Small intestine (tissue), 16 donors: ENCODE data around the gene PTPRG. TPM values are rescaled to one million over a fixed set of nuclear protein-coding genes. Genes with fewer than 3 reads are reported as not detected.

Experiments
- DNase-seq, 2 donors: peaks; one replicate each; pipeline versions ENCODE4 v3.0.0 to v3.0.0-alpha.2; 2013
- FAIRE-seq: peaks from 2 replicates; lab custom pipeline; 2012; peaks lifted over from hg19 to GRCh38; lab: Jason Lieb, UNC
- H3K27ac ChIP-seq, 3 donors: one replicate each; pipeline ENCODE4 v1.5.1; 2013; ENCODE audit warnings: low read length in 2 of 3, mild to moderate bottlenecking in 2 of 3, control low read depth in 1 of 3, inconsistent platforms in 1 of 3, low read depth in 1 of 3, moderate library complexity in 1 of 3
- H3K27me3 ChIP-seq, 3 donors: one replicate each; pipeline ENCODE4 v1.6.1; 2013; ENCODE audit warnings: low read length in 3 of 3, inconsistent platforms in 1 of 3; ENCODE audit not compliant: control insufficient read depth in 3 of 3, insufficient read depth in 3 of 3
- H3K36me3 ChIP-seq, 3 donors: one replicate each; pipeline ENCODE4 v1.6.1; 2013; ENCODE audit warnings: low read length in 3 of 3, inconsistent platforms in 1 of 3, low read depth in 1 of 3, mild to moderate bottlenecking in 1 of 3, moderate library complexity in 1 of 3; ENCODE audit not compliant: control insufficient read depth in 3 of 3, insufficient read depth in 2 of 3
- H3K4me1 ChIP-seq, 3 donors: one replicate each; pipeline ENCODE4 v1.6.1; 2013; ENCODE audit warnings: low read length in 2 of 3, inconsistent platforms in 1 of 3, low read depth in 1 of 3, mild to moderate bottlenecking in 1 of 3, moderate library complexity in 1 of 3; ENCODE audit not compliant: control insufficient read depth in 3 of 3, insufficient read depth in 2 of 3
- H3K4me3 ChIP-seq, 3 donors: one replicate each; pipeline ENCODE4 v1.5.1; 2013; ENCODE audit warnings: low read length in 3 of 3, control low read depth in 1 of 3, inconsistent platforms in 1 of 3, low read depth in 1 of 3, mild to moderate bottlenecking in 1 of 3, moderate library complexity in 1 of 3
- H3K9me3 ChIP-seq, 2 donors: one replicate each; pipeline ENCODE4 v1.6.1; 2013; ENCODE audit warnings: low read depth in 1 of 2, low read length in 1 of 2; ENCODE audit not compliant: control insufficient read depth in 2 of 2, insufficient read depth in 1 of 2
- WGBS, 3 donors: extraction: QIAGEN DNeasy Blood & Tissue Kit; methylation state at CpG; one replicate each; pipeline ENCODE4 v1.1.7; 2013; 5-methylcytosine and 5-hydroxymethylcytosine counted together
- long read RNA-seq, 10 donors: transcript quantifications; one replicate each; lab custom pipeline, GENCODE V29; 2026
- polyA plus RNA-seq, 4 donors: library from polyadenylated mRNA; stranded (reverse) in 3 of 4; unstranded in 1 of 4; fragments of 200-250 nt in 3 of 4; fragments of 120-200 nt in 1 of 4; gene quantifications; one replicate each; pipeline versions ENCODE4 v1.2.1 to v1.2.3, GENCODE V29; 2013
- donor health status: healthy with polysubstance abuse.
- donor health status: control.
- donor health status: control.
- donor health status: Bipolar disorder and iron deficiency.
- donor health status: healthy.

PTPRG gene
- polyA plus RNA-seq = 10 to 100 TPM in 1 of 4 donors, 1 to 10 TPM in 2, under 1 TPM in 1; 0.81 to 18.3 (median 5.6) TPM
- long read RNA-seq, donor 1 = 0 reads
- long read RNA-seq, donor 2 = 0 reads
- long read RNA-seq, donor 3, partial matches to known transcripts = 0 of 1 reads
- long read RNA-seq, donor 3, other reads (novel, unspliced or antisense) = 0 of 1 reads
- long read RNA-seq, donor 4 = 0 reads
- long read RNA-seq, donor 5, partial matches to known transcripts = 0 of 1 reads
- long read RNA-seq, donor 5, other reads (novel, unspliced or antisense) = 0 of 1 reads
- long read RNA-seq, donor 6 = 0 reads
- long read RNA-seq, donor 7 = 0 reads
- long read RNA-seq, donor 8 = 0 reads
- long read RNA-seq, donor 9 = 0 reads
- long read RNA-seq, donor 10, partial matches to known transcripts = 1,263 of 1,264 reads
- long read RNA-seq, donor 10, other reads (novel, unspliced or antisense) = 0 of 1,264 reads

DNA sequence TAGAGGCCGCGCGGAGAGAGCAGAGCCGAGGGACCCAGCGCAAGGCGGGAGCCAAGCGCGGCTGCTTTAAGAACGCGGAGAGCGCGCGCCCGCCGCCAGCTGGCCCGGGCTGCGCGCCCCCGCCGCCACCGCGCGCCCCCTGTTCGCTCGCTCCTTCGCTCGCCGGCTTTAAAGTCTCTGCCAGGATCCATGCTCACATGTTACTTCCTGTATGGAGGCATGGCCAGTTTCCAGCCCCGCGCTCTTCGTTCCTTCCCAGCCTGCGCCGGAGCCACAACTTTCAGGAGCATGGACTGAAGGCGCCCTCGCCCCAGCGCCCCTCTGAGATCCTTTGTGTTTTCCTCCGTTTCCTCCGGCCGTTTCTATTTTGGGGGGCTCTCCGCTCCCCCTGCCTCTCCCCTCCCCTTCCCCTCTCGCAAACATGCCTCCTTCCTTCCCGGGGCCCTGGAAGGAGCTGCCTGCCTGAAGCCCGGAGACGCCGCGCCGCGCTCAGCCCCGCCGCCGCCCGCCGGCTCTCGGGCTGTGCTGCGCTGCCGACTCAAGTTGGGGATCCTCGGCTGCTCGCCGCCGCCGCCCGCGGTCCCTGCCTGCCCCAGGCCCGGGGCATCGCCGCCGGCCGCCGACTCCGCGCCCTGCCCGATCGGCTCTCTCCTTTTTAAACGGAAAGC lies at the start of gene PTPRG:
Gene PTPRG (plus strand): TSS at position 198 of the 668 bp plus-strand sequence. CDS start 717 bp downstream, outside the sequence.
- no peaks in the 10 kb centered on the region for H3K36me3 ChIP-seq
- 0 to 1% (median 1%) methylated on average over 66 to 74 of the region's 74 CpGs for WGBS, 3 donors
- peak within 1 kb of the TSS; percentile 55 to 88 (median 78) for H3K4me3 ChIP-seq
- peaks cover 0 to 9% (median 0%) of the 10 kb centered on the region in 3 donors for H3K4me1 ChIP-seq
- FAIRE-seq (no peak), DNase-seq (peak; percentile 90 to 96)
- no peaks in the 10 kb centered on the region for H3K27me3 ChIP-seq
- peak within 1 kb of the TSS; percentile 78 to 98 (median 92) for H3K27ac ChIP-seq
- peaks cover 0 to 7% of the 10 kb centered on the region in 2 donors for H3K9me3 ChIP-seq

DNA sequence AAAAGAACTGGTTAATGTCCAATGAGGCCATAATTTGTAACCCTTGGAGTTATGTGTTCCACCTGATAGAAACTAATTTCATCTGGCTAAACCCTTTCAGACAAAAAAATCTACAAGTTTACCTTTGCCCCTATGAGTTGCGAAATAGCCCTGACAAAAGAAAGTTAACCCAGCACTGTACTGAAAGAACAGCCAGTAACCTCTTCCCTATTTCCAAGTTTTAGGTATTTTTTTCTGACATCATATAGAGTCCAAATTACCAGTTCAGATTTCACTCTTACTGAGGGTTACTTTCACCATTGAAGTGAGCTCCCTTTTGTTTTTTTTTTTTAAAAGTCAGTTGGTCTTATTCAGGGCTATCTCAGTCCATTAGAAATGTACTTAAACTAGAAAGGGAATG lies 42.8 kb upstream of the PTPRG start:
- WGBS, 3 donors = 8 to 64% (median 45%) methylated on average over 1 of the region's 1 CpG
- Histone ChIP-seq H3K27me3 (no peaks in the 10 kb centered on the region), H3K4me3 (no peak overlapping the region), H3K9me3 (no peaks in the 10 kb centered on the region), H3K4me1 (no peaks in the 10 kb centered on the region), H3K27ac (no peak overlapping the region), H3K36me3 (no peaks in the 10 kb centered on the region)
- DNase-seq (peak; percentile 29 to 45), FAIRE-seq (no peak)

DNA sequence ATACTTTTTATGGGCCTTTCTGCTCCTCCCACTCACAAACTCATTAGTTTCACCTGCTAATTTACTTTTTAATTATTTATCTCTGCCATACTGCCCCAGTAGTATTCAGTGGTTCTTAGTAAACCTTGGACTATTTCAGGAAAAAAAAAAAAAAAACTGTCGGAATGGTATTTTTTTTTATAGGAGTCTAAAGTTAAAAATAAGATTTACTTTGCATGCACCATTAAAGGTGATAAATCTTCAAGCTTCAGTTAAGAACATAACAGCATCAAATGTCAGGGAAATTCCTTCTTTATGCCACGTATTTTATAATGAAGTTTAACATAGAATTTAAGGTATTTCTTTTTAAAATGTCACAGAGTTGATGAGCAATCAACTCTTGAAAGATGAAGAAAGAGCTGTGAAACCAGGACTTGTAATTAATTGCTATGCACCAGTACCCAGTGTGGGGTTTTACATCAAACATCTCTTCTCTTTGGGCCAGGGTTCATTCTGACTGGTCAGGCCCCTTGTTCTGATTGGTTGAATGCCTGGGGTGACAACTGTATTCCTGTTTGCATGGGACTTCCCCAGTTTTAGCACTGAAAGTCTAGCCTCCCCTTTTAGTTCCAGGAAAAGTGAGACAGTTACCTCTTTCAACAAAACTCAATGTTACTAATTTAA lies 40.3 kb upstream of the PTPRG start:
- H3K27ac ChIP-seq = no peak overlapping the region
- FAIRE-seq = no peak
- no peaks in the 10 kb centered on the region for H3K9me3 ChIP-seq
- DNase-seq = no peak
- H3K4me1 ChIP-seq = no peaks in the 10 kb centered on the region
- H3K36me3 ChIP-seq = no peaks in the 10 kb centered on the region
- WGBS, 3 donors = 66 to 77% (median 69%) methylated on average over 2 of the region's 2 CpGs
- H3K4me3 ChIP-seq = no peak overlapping the region
- H3K27me3 ChIP-seq = no peaks in the 10 kb centered on the region

DNA sequence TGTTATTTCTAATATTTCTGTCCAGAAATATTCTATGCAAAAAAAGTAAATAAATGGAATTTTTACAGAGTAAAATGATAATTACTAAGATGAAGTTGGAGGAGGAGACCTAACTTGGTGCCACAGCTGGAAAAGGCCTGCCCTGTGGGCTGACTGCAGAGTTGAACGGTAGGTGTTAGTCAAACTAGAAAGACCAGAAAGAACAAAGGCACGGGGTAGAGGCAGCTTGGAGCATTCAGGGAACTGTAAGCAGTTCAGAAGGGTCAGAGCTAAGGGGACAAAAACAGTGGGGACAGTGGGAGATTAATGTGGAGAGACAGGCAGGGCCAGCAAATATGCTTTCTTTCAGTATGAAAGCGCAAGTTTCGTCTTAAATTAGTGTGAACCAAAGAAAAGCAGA lies 39.3 kb upstream of the PTPRG start:
- no peak for FAIRE-seq
- DNase-seq = no peak
- no peaks in the 10 kb centered on the region for H3K9me3 ChIP-seq
- 78 to 83% (median 82%) methylated on average over 4 of the region's 4 CpGs for WGBS, 3 donors
- no peaks in the 10 kb centered on the region for H3K36me3 ChIP-seq
- no peaks in the 10 kb centered on the region for H3K27me3 ChIP-seq
- H3K4me1 ChIP-seq = no peaks in the 10 kb centered on the region
- no peak overlapping the region for H3K27ac ChIP-seq
- no peak overlapping the region for H3K4me3 ChIP-seq

DNA sequence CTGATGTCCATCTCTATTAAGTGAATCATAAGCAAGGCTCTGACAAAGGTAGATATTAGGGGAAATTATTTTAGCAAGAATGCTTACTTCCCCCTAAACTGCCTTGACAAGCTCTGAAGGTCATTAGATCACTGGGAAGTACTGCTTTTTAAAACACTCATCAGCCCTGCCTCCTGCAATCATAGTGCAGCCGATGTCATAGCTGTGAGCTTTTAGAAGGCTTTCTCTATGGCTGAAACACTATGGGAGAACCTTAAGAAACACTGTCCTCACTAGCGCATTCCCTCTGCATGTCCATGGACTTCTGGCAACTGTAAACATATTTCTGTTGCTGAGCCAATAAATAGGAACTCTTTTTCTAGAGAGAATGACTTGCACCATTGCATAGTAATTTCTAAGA lies 38.7 kb upstream of the PTPRG start:
- Histone ChIP-seq H3K9me3 (no peaks in the 10 kb centered on the region), H3K27me3 (no peaks in the 10 kb centered on the region), H3K36me3 (no peaks in the 10 kb centered on the region), H3K27ac (no peak overlapping the region), H3K4me3 (no peak overlapping the region), H3K4me1 (no peaks in the 10 kb centered on the region)
- FAIRE-seq (no peak), DNase-seq (no peak)
- WGBS, 3 donors = 60 to 81% (median 67%) methylated on average over 2 of the region's 2 CpGs

DNA sequence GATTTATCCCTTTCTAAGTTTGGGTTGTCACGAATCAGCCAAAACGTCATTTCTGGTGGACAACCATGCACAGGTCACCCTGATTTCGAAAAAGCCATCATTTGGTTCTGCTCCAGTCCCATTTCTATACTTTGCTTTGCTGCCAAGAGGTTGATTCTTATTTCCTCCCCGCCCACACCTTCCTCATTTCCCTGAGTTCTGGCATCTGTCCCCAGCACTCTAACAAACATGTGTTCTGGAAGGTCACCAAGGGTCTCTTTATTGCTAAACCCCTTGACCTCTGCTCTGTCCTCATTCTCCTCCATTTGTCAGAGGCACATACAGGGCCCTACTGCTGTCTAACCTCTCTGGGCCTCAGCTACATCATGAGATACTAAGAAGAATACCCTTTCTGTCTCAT lies 36.4 kb upstream of the PTPRG start:
- no peaks in the 10 kb centered on the region for H3K4me1 ChIP-seq
- no peak overlapping the region for H3K4me3 ChIP-seq
- DNase-seq = no peak
- no peaks in the 10 kb centered on the region for H3K36me3 ChIP-seq
- FAIRE-seq = no peak
- no peaks in the 10 kb centered on the region for H3K27me3 ChIP-seq
- H3K9me3 ChIP-seq = no peaks in the 10 kb centered on the region
- no peak overlapping the region for H3K27ac ChIP-seq
- 59 to 65% (median 64%) methylated on average over 4 of the region's 4 CpGs for WGBS, 3 donors

DNA sequence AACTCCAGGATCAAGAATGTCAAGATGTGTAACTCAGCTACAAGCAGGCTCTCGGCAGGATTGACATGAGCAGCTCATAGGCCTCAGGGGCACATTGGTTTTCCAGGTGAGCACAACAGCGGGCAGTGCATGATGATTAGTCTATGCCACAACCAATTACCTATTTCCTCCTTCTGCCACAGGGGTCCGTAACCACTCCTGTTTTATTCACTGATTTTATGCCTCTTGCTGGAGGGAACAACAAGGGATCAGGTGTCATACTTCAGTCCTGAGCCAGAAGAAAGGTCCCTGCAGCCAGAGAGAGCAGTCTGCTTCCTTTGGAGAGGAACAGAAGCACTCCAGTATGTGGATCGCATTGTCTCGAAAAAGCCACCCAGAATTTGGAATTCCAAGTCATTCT lies 35.1 kb upstream of the PTPRG start:
- 92 to 95% (median 93%) methylated on average over 5 of the region's 5 CpGs for WGBS, 3 donors
- Histone ChIP-seq H3K36me3 (no peaks in the 10 kb centered on the region), H3K9me3 (no peaks in the 10 kb centered on the region), H3K27ac (no peak overlapping the region), H3K4me1 (no peaks in the 10 kb centered on the region), H3K27me3 (peaks cover 0 to under 1% (median 0%) of the 10 kb centered on the region in 3 donors), H3K4me3 (no peak overlapping the region)
- FAIRE-seq (no peak), DNase-seq (no peak)

DNA sequence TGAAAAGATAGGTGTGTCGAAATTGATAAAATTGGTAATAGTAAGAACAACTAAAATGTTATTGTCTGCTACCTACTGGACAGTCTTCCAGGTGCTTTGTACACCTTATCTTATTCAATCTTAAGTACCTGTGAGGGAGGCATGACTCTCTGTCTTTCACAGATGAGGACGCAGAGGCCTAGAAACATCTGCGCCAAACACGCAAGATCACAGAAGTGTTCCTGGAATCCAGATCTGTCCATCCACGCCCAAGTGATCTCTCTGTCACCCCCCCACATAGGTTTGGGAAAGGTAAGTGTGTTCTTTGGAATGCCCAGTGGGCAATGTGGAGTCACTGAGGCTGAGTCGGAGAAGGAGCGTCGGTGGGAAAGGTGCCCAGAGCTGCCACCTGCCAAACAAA lies 34.4 kb upstream of the PTPRG start:
- no peaks in the 10 kb centered on the region for H3K4me1 ChIP-seq
- no peak overlapping the region for H3K4me3 ChIP-seq
- DNase-seq (no peak), FAIRE-seq (no peak)
- no peaks in the 10 kb centered on the region for H3K9me3 ChIP-seq
- H3K27me3 ChIP-seq = peaks cover 0 to 2% (median 0%) of the 10 kb centered on the region in 3 donors
- WGBS, 3 donors = 90 to 96% (median 96%) methylated on average over 8 of the region's 8 CpGs
- H3K36me3 ChIP-seq = no peaks in the 10 kb centered on the region
- no peak overlapping the region for H3K27ac ChIP-seq
